ENCODE data around the gene KCTD15.

The KCTD15 gene

GRCh38 chr19:33812388-33813330 lies 16.0 kb downstream of the KCTD15 start:
- TF ChIP-seq ESRRG (CRISPR knock-in tag; IDR thresholded peaks at IDR 0.05) (no peak), TCF4 (CRISPR knock-in tag; IDR thresholded peaks at IDR 0.05; ENCODE audit: borderline replicate concordance) (no peak), ARNTL (CRISPR knock-in tag; IDR thresholded peaks at IDR 0.05; ENCODE audit: borderline replicate concordance, low read depth) (no peak), RARB (CRISPR knock-in tag; IDR thresholded peaks at IDR 0.05) (no peak), BACH2 (CRISPR knock-in tag; IDR thresholded peaks at IDR 0.05; ENCODE audit: borderline replicate concordance) (no peak), CREB5 (CRISPR knock-in tag; IDR thresholded peaks at IDR 0.05; ENCODE audit: low read depth) (no peak), ZFP3 (CRISPR knock-in tag; IDR thresholded peaks at IDR 0.05) (no peak), TOX (CRISPR knock-in tag; IDR thresholded peaks at IDR 0.05; ENCODE audit: borderline replicate concordance) (no peak), ZNF70 (CRISPR knock-in tag; IDR thresholded peaks at IDR 0.05) (no peak), CSDC2 (CRISPR knock-in tag; IDR thresholded peaks at IDR 0.05) (no peak), PPARA (CRISPR knock-in tag; IDR thresholded peaks at IDR 0.05; ENCODE audit: borderline replicate concordance) (no peak), SNAI2 (CRISPR knock-in tag; IDR thresholded peaks at IDR 0.05) (no peak), ZNF565 (CRISPR knock-in tag; conservative IDR thresholded peaks at IDR 0.05; ENCODE audit: low read depth) (no peak), PATZ1 (CRISPR knock-in tag; IDR thresholded peaks at IDR 0.05; ENCODE audit: borderline replicate concordance) (no peak), TSHZ2 (CRISPR knock-in tag; IDR thresholded peaks at IDR 0.05) (no peak), POU6F1 (CRISPR knock-in tag; IDR thresholded peaks at IDR 0.05; ENCODE audit: borderline replicate concordance, low read depth) (no peak), GLIS3 (CRISPR knock-in tag; IDR thresholded peaks at IDR 0.05) (no peak), ZFP30 (CRISPR knock-in tag; IDR thresholded peaks at IDR 0.05) (no peak), CSRNP3 (CRISPR knock-in tag; IDR thresholded peaks at IDR 0.05) (no peak), ZNF8 (CRISPR knock-in tag; IDR thresholded peaks at IDR 0.05) (no peak)
- no peak; the same call in 2 of the 3 replicates for ATAC-seq

GRCh38 chr19:33813391-33814101 lies 16.9 kb downstream of the KCTD15 start:
- ATAC-seq = no peak; the same call in 2 of the 3 replicates
- TF ChIP-seq TOX (CRISPR knock-in tag; IDR thresholded peaks at IDR 0.05; ENCODE audit: borderline replicate concordance) (no peak), PPARA (CRISPR knock-in tag; IDR thresholded peaks at IDR 0.05; ENCODE audit: borderline replicate concordance) (no peak), ZFP30 (CRISPR knock-in tag; IDR thresholded peaks at IDR 0.05) (no peak), RARB (CRISPR knock-in tag; IDR thresholded peaks at IDR 0.05) (no peak), SNAI2 (CRISPR knock-in tag; IDR thresholded peaks at IDR 0.05) (no peak), ISL1 (CRISPR knock-in tag; IDR thresholded peaks at IDR 0.05) (no peak), OSR1 (CRISPR knock-in tag; IDR thresholded peaks at IDR 0.05) (no peak)
